ENCODE data around the gene RNF113B.
A peak's percentile ranks its signal among the peaks of the same experiment; 100 is the strongest.

RNF113B gene

DNA sequence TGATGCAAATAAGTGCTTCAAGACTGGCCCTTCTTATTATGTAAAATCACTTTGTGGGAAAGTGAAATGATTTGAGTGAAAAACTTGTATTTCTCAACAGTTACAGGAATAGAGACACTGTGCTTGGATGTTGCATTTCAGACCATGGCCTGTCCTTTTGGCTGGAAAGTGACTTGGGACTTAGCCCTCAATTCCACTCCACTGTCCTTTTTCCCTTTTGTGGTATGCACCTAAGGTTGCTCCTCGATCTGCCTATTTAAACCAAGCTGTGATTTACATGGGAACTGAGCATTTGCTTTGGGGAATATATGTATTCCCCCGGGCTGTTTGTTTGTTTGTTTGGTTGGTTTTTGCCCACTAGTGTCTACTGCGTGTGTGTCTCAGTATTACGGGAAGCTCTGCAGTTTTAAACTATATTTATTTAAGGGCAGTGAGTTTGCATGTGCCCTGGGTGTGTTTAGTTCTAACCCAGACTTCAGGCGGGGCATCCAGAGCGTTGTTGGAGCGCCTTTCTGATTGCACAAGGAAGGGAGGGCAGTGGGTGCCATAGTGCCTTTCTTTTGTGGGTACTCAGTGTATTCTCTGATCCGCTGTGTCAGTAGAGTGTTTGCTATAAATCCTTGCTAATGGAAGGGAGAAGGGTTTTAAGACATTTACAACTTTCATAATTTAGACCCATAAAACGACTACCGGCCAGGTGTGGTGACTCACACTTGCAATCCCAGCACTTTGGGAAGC is 18.2 kb upstream of the RNF113B start:
- no peaks in the 10 kb centered on the region for H3K9me3 Mint-ChIP-seq
- no peak for ATAC-seq (replicated peaks)
- no peaks in the 10 kb centered on the region for H3K27me3 Mint-ChIP-seq

DNA sequence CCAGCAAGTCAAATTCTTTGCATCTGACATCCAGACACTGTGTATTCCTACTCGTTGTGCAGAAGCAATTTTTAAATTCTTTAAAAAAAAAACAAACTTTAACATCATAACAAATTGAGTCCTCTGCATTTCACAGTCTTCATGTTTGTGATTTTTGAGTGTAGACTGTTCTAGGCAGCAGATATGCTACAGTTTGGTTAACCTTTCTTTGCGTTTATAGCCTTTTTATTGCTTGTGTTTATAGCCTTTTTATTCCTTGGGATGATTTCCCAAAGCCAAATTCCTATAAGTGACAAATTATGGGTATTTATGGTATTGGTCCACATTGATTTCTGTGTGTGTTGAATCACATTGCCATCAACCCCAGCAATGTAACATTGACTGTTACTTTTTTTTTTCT is 14.9 kb upstream of the RNF113B start:
- ATAC-seq (replicated peaks) (no peak), DNase-seq (no peak)
- Mint-ChIP-seq H3K36me3 (no peaks in the 10 kb centered on the region), H3K4me3 (no peak overlapping the region), H3K4me1 (no peaks in the 10 kb centered on the region), H3K27me3 (no peaks in the 10 kb centered on the region), H3K9me3 (no peaks in the 10 kb centered on the region), H3K27ac (no peak overlapping the region)

More for the DNA sequence above, 18.2 kb upstream of the RNF113B start:
- no peak for DNase-seq
- H3K36me3 Mint-ChIP-seq: no peaks in the 10 kb centered on the region
- no peak overlapping the region for H3K27ac Mint-ChIP-seq
- H3K4me3 Mint-ChIP-seq: no peak overlapping the region
- no peaks in the 10 kb centered on the region for H3K4me1 Mint-ChIP-seq

DNA sequence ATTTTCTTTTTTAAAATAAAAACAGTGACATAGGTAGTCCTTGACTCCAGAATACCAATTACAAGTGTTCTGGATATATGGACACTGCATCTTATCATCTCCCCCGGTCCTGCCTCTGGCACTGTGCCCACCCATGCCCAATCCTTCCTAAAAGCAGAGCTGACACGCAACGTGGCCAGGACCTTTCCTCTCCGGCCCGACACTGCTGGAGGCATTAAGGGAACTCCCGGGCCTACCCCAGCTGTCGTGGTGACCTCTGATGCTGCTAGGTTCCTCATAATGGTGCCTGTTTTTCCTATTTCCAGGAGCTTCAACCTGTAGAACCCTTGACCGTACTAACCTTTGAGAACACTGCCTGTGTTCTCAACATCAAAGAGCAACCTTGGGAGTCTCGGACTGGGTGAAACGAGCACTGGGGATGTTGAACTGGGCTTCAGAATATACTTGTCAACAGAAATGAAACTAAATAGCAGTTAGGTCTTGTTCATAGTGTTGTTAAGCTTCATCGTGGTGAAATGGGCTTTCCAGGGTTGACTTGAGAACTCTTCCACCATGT is 13.9 kb upstream of the RNF113B start:
- DNase-seq: no peak
- no peak for ATAC-seq (replicated peaks)
- Mint-ChIP-seq H3K27ac (no peak overlapping the region), H3K4me1 (no peaks in the 10 kb centered on the region), H3K4me3 (no peak overlapping the region), H3K27me3 (peaks cover 4 to 6% of the 10 kb centered on the region in 2 donors), H3K36me3 (no peaks in the 10 kb centered on the region), H3K9me3 (no peaks in the 10 kb centered on the region)

DNA sequence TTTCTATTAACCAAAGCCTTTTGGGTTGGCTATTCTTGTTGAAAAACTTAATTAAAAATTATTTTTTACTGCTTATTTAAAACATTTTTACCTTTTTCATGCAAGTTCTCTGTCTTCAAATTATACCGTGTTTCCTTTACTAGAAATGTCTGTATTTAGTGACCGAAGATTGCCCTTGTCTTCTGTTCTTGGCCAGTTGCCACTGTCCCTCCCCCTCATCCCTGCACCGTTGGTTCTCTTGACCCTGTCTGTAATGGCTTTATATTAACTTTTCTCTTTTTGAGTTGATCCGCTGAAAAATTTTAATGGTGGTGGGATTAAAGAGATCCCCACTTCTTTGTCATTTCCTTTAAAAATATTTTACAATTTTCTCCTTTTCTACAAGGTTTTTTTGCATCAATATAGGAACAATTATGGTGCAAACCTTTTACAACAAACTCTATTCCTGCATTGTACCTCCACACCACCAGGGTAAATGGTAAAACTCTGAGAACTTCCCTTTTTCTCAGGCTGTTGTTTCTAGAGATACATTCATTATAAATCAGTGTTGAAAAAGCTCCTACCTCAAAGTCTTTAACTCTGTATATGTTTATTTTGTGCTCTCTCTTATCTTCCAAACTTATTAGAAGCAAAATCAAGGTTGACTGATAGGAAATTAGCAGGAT is 12.9 kb upstream of the RNF113B start:
- ATAC-seq (replicated peaks): no peak
- Mint-ChIP-seq H3K27ac (no peak overlapping the region), H3K36me3 (no peaks in the 10 kb centered on the region), H3K9me3 (no peaks in the 10 kb centered on the region), H3K4me3 (no peak overlapping the region), H3K4me1 (no peaks in the 10 kb centered on the region), H3K27me3 (peaks cover 4 to 6% of the 10 kb centered on the region in 2 donors)
- DNase-seq: no peak

DNA sequence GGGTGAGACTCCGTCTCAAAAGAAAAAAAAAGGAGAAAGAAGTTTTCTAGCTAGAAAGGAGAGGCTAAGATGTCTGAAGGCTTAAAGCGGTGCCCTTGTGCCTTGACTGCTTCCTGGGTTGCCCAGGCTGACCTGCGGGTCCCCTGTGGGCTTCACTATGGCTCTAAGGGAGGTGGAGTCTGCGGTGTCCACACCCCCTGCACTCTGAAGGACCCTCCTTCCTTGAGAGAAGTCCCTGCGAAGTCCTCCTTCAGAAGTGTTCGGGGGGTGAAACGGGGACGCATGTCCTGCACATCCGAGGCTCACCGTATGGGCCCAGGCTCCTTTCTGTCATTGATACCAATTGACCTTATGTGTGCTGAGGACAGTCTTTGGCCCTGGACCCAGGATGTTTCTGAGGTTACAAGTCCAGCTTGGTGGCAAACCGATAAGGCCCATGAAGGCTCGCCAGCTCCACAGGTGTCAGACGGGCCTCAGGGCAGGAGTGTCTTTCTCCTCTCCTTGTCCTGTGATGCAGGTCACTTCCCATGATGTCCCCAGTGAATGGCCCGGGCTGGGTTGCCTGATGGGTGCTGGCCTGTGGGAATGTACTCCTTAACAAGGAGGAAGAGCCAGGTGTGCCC is 11.6 kb upstream of the RNF113B start:
- ATAC-seq (replicated peaks): no peak
- Mint-ChIP-seq H3K9me3 (no peaks in the 10 kb centered on the region), H3K27me3 (peaks cover 4 to 10% of the 10 kb centered on the region in 2 donors), H3K4me3 (no peak overlapping the region), H3K4me1 (no peaks in the 10 kb centered on the region), H3K27ac (no peak overlapping the region), H3K36me3 (no peaks in the 10 kb centered on the region)
- DNase-seq: no peak

DNA sequence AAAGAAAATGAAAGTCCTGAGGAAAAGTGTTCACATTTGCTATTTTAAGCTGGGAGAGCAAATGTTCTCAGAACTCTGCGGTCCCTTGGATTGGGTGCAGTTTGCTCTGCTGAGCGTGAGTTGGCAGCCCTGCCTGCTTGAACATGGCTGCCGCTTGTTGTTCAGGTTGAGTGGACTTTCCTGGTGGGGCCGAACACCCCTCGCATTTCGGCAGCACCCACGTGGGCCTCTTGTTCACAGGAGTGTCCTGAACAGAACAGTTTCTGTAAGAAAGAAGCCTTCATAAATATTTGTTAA is 10.8 kb upstream of the RNF113B start:
- H3K27ac Mint-ChIP-seq: no peak overlapping the region
- ATAC-seq (replicated peaks): no peak
- H3K9me3 Mint-ChIP-seq: no peaks in the 10 kb centered on the region
- H3K27me3 Mint-ChIP-seq: peaks cover 4 to 11% of the 10 kb centered on the region in 2 donors
- no peaks in the 10 kb centered on the region for H3K36me3 Mint-ChIP-seq
- H3K4me1 Mint-ChIP-seq: no peaks in the 10 kb centered on the region
- H3K4me3 Mint-ChIP-seq: no peak overlapping the region
- DNase-seq: no peak

DNA sequence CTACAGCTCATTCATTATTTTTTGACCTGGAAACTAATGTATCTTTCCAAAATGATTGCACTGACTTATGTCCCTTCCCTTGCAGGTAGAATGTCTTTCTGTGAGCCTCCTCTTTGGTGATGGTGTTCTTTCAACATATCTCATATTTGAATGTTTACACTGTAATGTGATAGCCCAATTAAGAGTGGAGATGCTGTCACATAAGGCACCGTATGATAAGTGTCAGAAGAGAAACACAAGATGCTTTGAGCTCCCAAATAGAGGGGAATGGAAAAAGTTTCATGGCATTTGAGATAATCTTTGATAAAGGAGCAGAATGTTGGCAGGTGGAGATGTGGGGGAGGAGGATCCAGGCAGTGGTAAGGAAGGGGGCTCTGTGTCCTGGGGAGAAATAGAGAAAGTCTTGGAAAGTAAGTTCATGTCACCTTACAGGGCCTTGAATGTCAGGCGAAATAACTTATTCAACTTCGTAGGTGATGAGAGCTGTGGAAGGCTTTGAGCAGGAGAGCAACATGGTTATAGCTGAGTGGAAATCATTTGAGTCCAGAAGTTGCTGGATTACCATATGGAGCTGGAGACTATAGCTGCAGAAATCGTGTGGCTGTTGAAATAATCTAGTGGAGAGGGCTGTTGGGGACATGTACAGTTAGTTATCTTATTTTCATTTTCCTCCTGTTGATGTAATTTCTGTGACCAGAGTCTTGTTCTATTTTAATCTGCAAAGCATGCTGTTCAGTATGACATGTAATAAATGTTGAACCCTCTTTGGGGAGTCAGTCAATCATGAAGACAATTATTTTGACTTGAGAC is 10.3 kb upstream of the RNF113B start:
- no peak for ATAC-seq (replicated peaks)
- no peak for DNase-seq
- Mint-ChIP-seq H3K4me1 (no peaks in the 10 kb centered on the region), H3K27ac (no peak overlapping the region), H3K9me3 (no peaks in the 10 kb centered on the region), H3K4me3 (no peak overlapping the region), H3K27me3 (peaks cover 4 to 11% of the 10 kb centered on the region in 2 donors), H3K36me3 (no peaks in the 10 kb centered on the region)

DNA sequence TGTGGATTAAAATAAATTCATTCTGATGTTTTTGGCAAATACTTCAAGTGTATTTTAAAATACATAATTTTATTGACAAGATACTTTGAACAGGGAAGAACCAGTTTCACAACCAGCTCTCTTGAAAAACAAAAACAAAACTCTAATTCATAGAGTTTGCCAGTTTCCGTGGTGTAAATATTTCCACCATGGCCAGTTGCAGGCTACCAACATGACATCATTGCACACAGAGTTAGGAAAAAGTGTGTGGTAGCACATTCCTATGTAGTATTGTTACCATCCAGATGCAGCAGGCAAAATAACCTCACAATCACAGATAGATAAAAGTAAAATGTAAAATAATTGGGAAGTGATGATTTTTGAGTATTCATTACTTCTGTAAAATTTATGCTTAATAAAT is 7.7 kb upstream of the RNF113B start:
- DNase-seq: no peak
- Mint-ChIP-seq H3K4me1 (no peaks in the 10 kb centered on the region), H3K4me3 (no peak overlapping the region), H3K9me3 (no peaks in the 10 kb centered on the region), H3K27ac (no peak overlapping the region), H3K36me3 (no peaks in the 10 kb centered on the region), H3K27me3 (peaks cover 4 to 11% of the 10 kb centered on the region in 2 donors)
- ATAC-seq (replicated peaks): no peak

DNA sequence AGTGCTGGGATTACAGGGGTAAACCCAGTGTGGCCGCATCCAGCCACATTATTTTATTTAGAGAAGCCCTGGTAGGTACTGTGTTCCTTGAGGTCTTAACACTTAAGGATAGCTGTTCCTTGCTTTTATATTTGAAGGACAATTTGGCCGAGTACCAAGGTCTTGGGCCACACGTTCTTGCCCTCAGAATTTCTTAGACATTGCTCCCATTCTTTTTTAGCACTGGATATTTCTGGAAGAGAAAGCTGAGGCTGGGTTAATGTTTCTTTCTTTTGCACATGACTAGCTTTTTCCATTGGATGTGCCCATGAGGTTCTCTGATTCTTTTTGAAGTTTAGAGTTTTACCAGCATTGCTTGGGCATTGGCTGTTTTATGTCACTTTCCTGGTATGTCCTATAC is 5.5 kb upstream of the RNF113B start:
- ATAC-seq (replicated peaks) (no peak), DNase-seq (no peak)
- Mint-ChIP-seq H3K4me3 (no peak overlapping the region), H3K4me1 (no peaks in the 10 kb centered on the region), H3K9me3 (peaks cover 0 to 3% of the 10 kb centered on the region in 2 donors), H3K27me3 (peaks cover 4 to 11% of the 10 kb centered on the region in 2 donors), H3K27ac (no peak overlapping the region), H3K36me3 (no peaks in the 10 kb centered on the region)

DNA sequence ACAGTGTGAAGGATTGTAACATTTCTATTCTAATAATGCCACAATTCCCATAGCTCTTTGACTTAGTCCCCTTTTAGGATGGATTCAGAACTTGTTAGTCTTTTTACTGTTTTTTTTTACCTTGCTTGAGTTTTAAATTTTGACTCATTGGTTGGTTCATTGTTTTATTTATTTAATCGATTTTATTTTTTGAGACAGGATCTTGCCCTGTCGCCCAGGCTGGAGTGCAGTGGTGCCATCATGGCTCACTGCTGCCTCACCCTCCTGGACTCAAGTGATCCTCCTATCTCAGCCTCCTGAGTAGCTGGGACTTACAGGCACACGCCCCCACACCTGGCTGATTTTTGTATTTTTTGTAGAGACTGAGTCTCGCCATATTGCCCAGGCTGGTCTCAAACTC is 5.1 kb upstream of the RNF113B start:
- H3K27ac Mint-ChIP-seq: no peak overlapping the region
- peaks cover 0 to 3% of the 10 kb centered on the region in 2 donors for H3K9me3 Mint-ChIP-seq
- peaks cover 4 to 11% of the 10 kb centered on the region in 2 donors for H3K27me3 Mint-ChIP-seq
- DNase-seq (no peak), ATAC-seq (replicated peaks) (no peak)
- no peaks in the 10 kb centered on the region for H3K36me3 Mint-ChIP-seq
- H3K4me3 Mint-ChIP-seq: no peak overlapping the region
- no peaks in the 10 kb centered on the region for H3K4me1 Mint-ChIP-seq

DNA sequence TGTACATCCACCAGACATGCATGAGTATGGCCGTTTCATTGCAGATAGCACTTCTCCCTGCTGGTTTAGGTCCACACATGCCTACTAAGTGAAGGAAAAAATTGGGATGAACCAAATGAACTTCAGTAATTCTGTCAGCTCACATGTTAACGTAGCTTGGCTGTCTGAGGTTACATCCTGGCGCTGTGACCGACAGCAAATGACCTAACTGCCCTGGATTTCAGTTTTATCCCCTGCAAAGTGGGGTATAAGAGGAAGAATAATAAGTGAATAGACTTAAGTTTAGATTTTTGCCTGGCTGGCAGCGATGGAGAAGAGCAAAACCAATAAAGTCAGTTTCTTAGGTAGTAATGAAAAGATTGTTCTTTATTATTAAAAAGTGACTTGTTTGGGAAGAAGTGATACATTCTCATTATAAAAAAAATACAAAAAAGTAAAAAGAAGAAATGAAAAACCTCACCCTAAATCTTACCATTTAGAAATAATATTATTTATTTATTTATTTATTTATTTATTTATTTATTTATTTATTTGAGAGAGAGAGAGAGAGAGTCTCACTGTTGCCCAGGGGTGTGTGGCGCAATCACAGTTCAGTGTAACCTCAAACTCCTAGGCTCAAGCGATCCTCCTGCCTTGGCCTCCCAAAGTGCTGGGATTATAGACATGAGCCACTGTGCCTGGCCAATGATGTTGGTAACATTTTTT is 4.2 kb upstream of the RNF113B start:
- Mint-ChIP-seq H3K4me3 (no peak overlapping the region), H3K9me3 (peaks cover 0 to 3% of the 10 kb centered on the region in 2 donors), H3K36me3 (no peaks in the 10 kb centered on the region), H3K27me3 (peaks cover 2 to 8% of the 10 kb centered on the region in 2 donors), H3K4me1 (no peaks in the 10 kb centered on the region), H3K27ac (no peak overlapping the region)
- no peak for ATAC-seq (replicated peaks)
- no peak for DNase-seq

DNA sequence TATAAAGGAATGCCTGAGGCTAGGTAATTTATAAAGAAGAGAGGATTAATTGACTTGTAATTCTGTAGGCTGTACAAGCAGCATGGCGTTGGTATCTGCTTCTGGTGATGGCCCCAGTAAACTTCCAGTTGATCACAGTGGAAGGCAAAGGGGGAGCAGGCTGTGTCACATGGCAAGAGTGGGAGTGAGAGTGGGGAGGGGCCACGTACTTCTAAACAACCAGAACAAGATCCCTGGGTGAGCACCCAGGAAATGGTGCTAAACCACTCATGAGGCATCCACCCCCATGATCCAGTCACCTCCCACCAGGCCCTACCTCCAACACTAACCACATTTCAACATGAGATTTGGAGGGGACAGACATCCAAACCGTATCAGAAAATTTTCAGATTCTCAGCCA is 3.0 kb upstream of the RNF113B start:
- H3K4me3 Mint-ChIP-seq: no peak overlapping the region
- ATAC-seq (replicated peaks) (no peak), DNase-seq (no peak)
- no peaks in the 10 kb centered on the region for H3K36me3 Mint-ChIP-seq
- H3K9me3 Mint-ChIP-seq: peaks cover 0 to 3% of the 10 kb centered on the region in 2 donors
- no peaks in the 10 kb centered on the region for H3K4me1 Mint-ChIP-seq
- peak overlapping the region; percentile 47 for H3K27ac Mint-ChIP-seq
- H3K27me3 Mint-ChIP-seq: peaks cover 0 to 5% of the 10 kb centered on the region in 2 donors

DNA sequence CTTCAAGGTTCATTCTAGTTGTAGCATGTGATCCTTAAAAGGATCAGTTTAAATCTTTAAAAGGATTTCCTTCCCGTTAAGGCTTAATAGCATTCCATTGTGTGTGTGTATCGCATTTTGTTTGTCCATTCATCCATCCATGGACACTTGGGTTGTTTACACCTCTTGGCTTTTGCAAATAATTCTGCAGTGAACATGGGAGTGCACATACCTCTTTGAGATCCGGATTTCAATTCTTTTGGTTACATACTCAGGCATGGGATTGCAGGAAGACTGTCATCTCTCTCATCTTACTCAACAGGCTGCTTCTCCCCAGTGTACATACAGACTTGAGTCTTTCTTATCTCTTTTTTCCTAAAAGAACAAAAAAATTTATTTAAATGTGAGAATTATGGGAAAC is 1.2 kb downstream of the RNF113B start:
- Mint-ChIP-seq H3K9me3 (peaks cover 0 to 3% of the 10 kb centered on the region in 2 donors), H3K27me3 (peaks cover 0 to 9% of the 10 kb centered on the region in 2 donors), H3K36me3 (no peaks in the 10 kb centered on the region), H3K27ac (no peak overlapping the region), H3K4me3 (no peak overlapping the region), H3K4me1 (no peaks in the 10 kb centered on the region)
- ATAC-seq (replicated peaks): no peak
- DNase-seq: no peak

DNA sequence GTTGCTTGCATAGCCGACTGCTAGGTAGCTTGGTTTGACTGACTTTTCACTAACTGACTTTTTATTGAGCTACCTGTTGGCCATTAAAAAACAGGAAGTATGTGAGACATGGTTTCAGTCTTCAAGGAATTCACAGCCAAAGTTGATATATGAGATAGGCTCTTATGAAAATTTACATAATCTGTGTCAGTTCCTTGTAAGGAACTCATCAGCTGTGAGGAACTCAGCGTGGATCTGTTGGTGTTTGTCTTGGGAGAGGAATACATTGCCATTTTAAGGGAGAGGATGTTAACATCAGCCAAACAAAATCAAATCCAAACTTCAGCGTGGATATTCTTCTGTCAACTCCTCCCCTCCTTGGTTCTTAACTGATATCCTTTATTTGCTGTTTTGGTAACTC is 2.0 kb downstream of the RNF113B start:
- Mint-ChIP-seq H3K4me1 (no peaks in the 10 kb centered on the region), H3K4me3 (no peak overlapping the region), H3K36me3 (no peaks in the 10 kb centered on the region), H3K9me3 (peaks cover 0 to 3% of the 10 kb centered on the region in 2 donors), H3K27me3 (peaks cover 0 to 9% of the 10 kb centered on the region in 2 donors), H3K27ac (no peak overlapping the region)
- DNase-seq (no peak), ATAC-seq (replicated peaks) (no peak)

Data from stimulated activated naive B cell treated with anti-CD40 and anti-IgM and Interleukin-4, amounts not matched to agents 10 μg/mL and 1 μg/mL and 100 μg/mL, for 72 hours (primary cell).